Brain pericyte (primary cell): ENCODE data around the gene SPTAN1.
"Not testable (repeated sequence)": the region's sequence is repeated elsewhere in the genome, so short reads cannot be mapped to it uniquely, and the experiment has no call there.

Experiments
- DNase-seq: peaks from one replicate; pipeline ENCODE4 v3.0.0-alpha.2; 2012; ENCODE audit warnings: low read depth, low spot score

SPTAN1 gene

GRCh38 chr9:128552744-128553440 lies 505 bp downstream of the SPTAN1 start:
- DNase-seq: no peak

- DNase-seq: no peak
These were observed 1.3 kb downstream of the SPTAN1 start for GRCh38 chr9:128553728-128554127.

GRCh38 chr9:128554155-128554862 lies 1.9 kb downstream of the SPTAN1 start:
- DNase-seq: no peak

- no peak for DNase-seq
These were observed 2.9 kb downstream of the SPTAN1 start for GRCh38 chr9:128555180-128555721.

GRCh38 chr9:128556276-128556675 lies 3.9 kb downstream of the SPTAN1 start:
- DNase-seq: no peak

- no peak for DNase-seq
These were observed 4.7 kb downstream of the SPTAN1 start for GRCh38 chr9:128556926-128557634.

GRCh38 chr9:128558431-128559310 lies 6.3 kb downstream of the SPTAN1 start:
- DNase-seq: no peak

GRCh38 chr9:128565578-128565977 lies 13.2 kb downstream of the SPTAN1 start:
- no peak for DNase-seq

GRCh38 chr9:128568470-128569078 lies 16.2 kb downstream of the SPTAN1 start:
- DNase-seq: no peak

GRCh38 chr9:128575469-128575868 lies 23.1 kb downstream of the SPTAN1 start:
- no peak for DNase-seq

- no peak for DNase-seq
These were observed 23.5 kb downstream of the SPTAN1 start for GRCh38 chr9:128575916-128576315.

GRCh38 chr9:128577206-128577605 lies 24.8 kb downstream of the SPTAN1 start:
- DNase-seq: no peak

GRCh38 chr9:128579194-128579593 lies 26.8 kb downstream of the SPTAN1 start:
- DNase-seq: no peak

- DNase-seq: no peak
These were observed 28.3 kb downstream of the SPTAN1 start for GRCh38 chr9:128580731-128581130.

- DNase-seq: not testable (repeated sequence)
These were observed 32.8 kb downstream of the SPTAN1 start for GRCh38 chr9:128585155-128585554.

GRCh38 chr9:128586934-128587333 lies 34.5 kb downstream of the SPTAN1 start:
- not testable (repeated sequence) for DNase-seq

- DNase-seq: no peak
These were observed 35.1 kb downstream of the SPTAN1 start for GRCh38 chr9:128587453-128587852.

- no peak for DNase-seq
These were observed 36.3 kb downstream of the SPTAN1 start for GRCh38 chr9:128588581-128589233.

- no peak for DNase-seq
These were observed 40.7 kb downstream of the SPTAN1 start for GRCh38 chr9:128593039-128593438.

GRCh38 chr9:128593856-128594255 lies 41.5 kb downstream of the SPTAN1 start:
- DNase-seq: no peak
